HUES48 (cell line): ENCODE data around the gene PTPN14.

Source experiments
- H3K27ac ChIP-seq: one replicate; pipeline ENCODE4 v1.7.0; 2013; ENCODE audit warnings: low read depth, low read length, inconsistent platforms
- H3K27me3 ChIP-seq: 2 replicates; pipeline ENCODE4 v1.6.1; 2013; ENCODE audit warnings: mild to moderate bottlenecking, low read length; ENCODE audit not compliant: control insufficient read depth, insufficient read depth
- H3K36me3 ChIP-seq: 2 replicates; pipeline ENCODE4 v1.6.1; 2013; ENCODE audit warnings: low read length; ENCODE audit not compliant: control insufficient read depth, insufficient read depth
- H3K4me1 ChIP-seq: 2 replicates; pipeline ENCODE4 v1.6.1; 2013; ENCODE audit warnings: mild to moderate bottlenecking, low read length; ENCODE audit not compliant: control insufficient read depth, insufficient read depth
- H3K4me3 ChIP-seq: 2 replicates; pipeline ENCODE4 v1.5.1; 2013; ENCODE audit warnings: mild to moderate bottlenecking, low read depth, low read length
- H3K9ac ChIP-seq: 2 replicates; pipeline ENCODE4 v1.6.1; 2013; ENCODE audit warnings: mild to moderate bottlenecking, low read depth, low read length, moderate library complexity
- H3K9me3 ChIP-seq: 2 replicates; pipeline ENCODE4 v1.6.1; 2013; ENCODE audit warnings: low read length; ENCODE audit not compliant: control insufficient read depth, insufficient read depth

The PTPN14 gene

DNA sequence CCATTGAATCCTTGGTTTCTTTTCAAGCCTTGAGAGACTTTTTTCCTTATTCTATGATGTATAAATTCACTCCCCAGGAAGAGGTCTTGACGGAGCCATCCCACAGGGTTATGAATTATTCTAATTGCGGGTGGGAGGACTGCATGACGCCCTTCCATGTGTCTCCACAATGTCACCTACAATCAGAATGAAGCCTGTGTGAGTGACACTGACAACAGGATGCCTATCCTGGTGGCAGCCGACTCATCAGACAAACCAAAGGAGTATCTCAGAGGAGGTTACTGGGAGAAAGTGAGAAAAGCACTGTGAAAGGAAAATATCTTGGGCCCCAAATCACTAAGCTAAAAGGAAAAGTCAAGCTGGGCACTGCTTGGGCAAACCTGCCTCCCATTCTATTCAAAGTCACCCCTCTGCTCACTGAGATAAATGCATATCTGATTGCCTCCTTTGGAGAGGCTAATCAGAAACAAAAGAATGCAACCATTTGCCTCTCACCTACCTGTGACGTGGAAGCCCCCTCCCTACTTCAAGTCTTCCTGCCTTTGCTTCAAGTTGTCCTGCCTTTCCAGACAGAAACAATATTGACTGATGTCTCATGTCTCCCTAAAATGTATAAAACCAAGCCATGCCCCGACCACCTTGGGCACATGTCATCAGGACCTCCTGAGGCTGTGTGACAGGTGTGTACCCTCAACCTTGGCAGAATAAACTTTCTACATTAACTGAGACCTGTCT, 172.0 kb downstream of the PTPN14 start:
- H3K27ac ChIP-seq: peak overlapping the region; percentile 43
- no peaks in the 10 kb centered on the region for H3K9me3 ChIP-seq
- H3K4me3 ChIP-seq: no peak overlapping the region
- peaks cover 63% of the 10 kb centered on the region for H3K36me3 ChIP-seq
- no peaks in the 10 kb centered on the region for H3K27me3 ChIP-seq
- H3K9ac ChIP-seq: no peak overlapping the region
- H3K4me1 ChIP-seq: peaks cover 32% of the 10 kb centered on the region

DNA sequence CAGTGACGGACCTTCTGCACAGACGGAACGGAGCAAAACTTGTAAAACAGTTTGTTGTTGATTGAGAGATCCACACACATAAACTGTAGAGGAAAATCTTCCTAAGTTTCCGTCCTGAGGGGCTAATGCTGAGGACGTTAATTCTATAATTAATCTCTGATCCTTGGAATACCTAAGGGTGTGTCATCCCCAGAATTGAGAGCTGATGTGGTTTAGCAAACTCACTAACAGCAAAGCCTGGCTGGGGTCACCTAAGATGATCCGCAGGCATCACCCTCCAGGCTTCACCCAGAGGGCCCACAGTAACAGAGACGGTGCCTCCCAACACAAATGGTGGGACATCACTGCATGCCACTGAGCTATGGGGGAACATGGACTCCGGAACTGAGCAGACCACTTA, 172.9 kb downstream of the PTPN14 start:
- 0 out of 2 replicates have a peak overlapping the region, but pooled peaks have one; percentile 12 for H3K9ac ChIP-seq
- no peaks in the 10 kb centered on the region for H3K9me3 ChIP-seq
- H3K4me3 ChIP-seq: no peak overlapping the region
- peaks cover 32% of the 10 kb centered on the region for H3K4me1 ChIP-seq
- H3K36me3 ChIP-seq: peaks cover 63% of the 10 kb centered on the region
- H3K27ac ChIP-seq: no peak overlapping the region
- no peaks in the 10 kb centered on the region for H3K27me3 ChIP-seq

DNA sequence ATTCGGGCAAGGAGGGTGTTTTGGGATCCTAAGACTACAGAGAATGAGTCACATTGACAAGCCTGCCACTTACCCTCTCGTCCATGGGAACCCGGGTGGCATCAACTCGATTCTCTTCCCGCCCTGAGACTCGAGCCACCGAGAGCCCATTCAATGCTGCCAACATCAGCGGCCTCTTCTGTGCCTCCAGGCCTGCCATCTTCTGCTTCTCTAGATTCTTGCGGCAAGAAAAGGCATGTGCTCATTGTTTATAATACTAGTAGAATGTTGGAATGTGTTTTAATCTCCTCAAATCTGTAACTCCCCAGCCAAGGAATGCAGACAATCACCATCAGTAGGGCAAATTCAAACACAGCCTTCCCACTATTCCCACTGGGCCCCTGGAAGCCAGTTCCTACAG, 173.5 kb downstream of the PTPN14 start:
- H3K27me3 ChIP-seq: no peaks in the 10 kb centered on the region
- H3K4me1 ChIP-seq: peaks cover 32% of the 10 kb centered on the region
- H3K4me3 ChIP-seq: no peak overlapping the region
- H3K9me3 ChIP-seq: no peaks in the 10 kb centered on the region
- peaks cover 58% of the 10 kb centered on the region for H3K36me3 ChIP-seq
- no peak overlapping the region for H3K9ac ChIP-seq
- no peak overlapping the region for H3K27ac ChIP-seq

- no peak overlapping the region for H3K27ac ChIP-seq
- peaks cover 58% of the 10 kb centered on the region for H3K36me3 ChIP-seq
- H3K27me3 ChIP-seq: no peaks in the 10 kb centered on the region
- no peak overlapping the region for H3K4me3 ChIP-seq
- H3K9ac ChIP-seq: no peak overlapping the region
- peaks cover 32% of the 10 kb centered on the region for H3K4me1 ChIP-seq
- H3K9me3 ChIP-seq: no peaks in the 10 kb centered on the region
Measured at GRCh38 chr1:214377485-214377884, 173.9 kb downstream of the PTPN14 start.

DNA sequence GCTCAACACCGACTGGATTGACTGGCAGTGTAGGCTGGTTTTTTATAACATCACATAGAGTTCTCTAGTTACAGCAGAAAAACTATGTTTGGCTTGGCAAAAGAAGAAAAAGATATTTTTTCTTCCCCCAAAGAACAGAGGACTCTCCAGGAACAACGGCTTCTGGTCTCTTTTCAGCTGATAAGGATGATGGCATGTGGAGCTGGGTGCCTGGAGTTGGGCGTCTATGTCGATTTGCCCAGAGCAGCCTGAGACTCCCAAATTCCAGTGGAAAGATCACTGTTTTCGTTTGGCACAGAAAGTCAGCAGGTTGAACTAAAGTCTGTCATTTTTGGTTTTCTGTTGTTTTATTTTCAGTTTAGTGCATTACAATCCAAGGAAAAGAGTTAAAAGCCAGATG, 179.3 kb downstream of the PTPN14 start:
- Histone ChIP-seq H3K4me1 (no peaks in the 10 kb centered on the region), H3K9me3 (no peaks in the 10 kb centered on the region), H3K9ac (no peak overlapping the region), H3K27me3 (no peaks in the 10 kb centered on the region), H3K4me3 (no peak overlapping the region), H3K36me3 (peaks cover 66% of the 10 kb centered on the region), H3K27ac (no peak overlapping the region)

- Histone ChIP-seq H3K4me1 (no peaks in the 10 kb centered on the region), H3K27me3 (no peaks in the 10 kb centered on the region), H3K36me3 (peaks cover 64% of the 10 kb centered on the region), H3K9ac (no peak overlapping the region), H3K9me3 (no peaks in the 10 kb centered on the region), H3K4me3 (no peak overlapping the region), H3K27ac (no peak overlapping the region)
Measured at GRCh38 chr1:214370615-214371014, 180.8 kb downstream of the PTPN14 start.

- Histone ChIP-seq H3K9ac (no peak overlapping the region), H3K27me3 (no peaks in the 10 kb centered on the region), H3K9me3 (no peaks in the 10 kb centered on the region), H3K4me1 (no peaks in the 10 kb centered on the region), H3K4me3 (no peak overlapping the region), H3K36me3 (peaks cover 57% of the 10 kb centered on the region), H3K27ac (no peak overlapping the region)
Measured at GRCh38 chr1:214369364-214369763, 182.0 kb downstream of the PTPN14 start.

DNA sequence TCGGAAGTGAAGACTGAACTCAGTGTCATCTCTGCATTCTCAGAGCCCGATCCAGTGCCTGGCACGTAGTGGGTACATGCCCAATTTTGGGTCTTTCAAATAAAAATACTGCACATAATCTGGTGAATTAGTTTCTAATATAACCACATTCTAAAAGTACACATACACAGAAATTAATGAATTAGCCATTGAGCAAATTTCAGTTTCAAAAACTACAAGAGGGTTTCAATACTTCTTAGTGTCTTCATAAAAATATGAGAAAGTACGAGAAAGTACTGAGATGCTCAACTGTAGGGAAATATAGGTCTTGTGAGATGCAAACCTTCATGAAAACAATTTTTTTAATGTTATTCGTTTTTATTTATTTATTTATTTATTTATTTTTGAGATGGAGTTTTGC, 183.6 kb downstream of the PTPN14 start:
- no peak overlapping the region for H3K4me3 ChIP-seq
- no peak overlapping the region for H3K27ac ChIP-seq
- no peak overlapping the region for H3K9ac ChIP-seq
- H3K9me3 ChIP-seq: no peaks in the 10 kb centered on the region
- H3K4me1 ChIP-seq: no peaks in the 10 kb centered on the region
- no peaks in the 10 kb centered on the region for H3K27me3 ChIP-seq
- peaks cover 61% of the 10 kb centered on the region for H3K36me3 ChIP-seq

DNA sequence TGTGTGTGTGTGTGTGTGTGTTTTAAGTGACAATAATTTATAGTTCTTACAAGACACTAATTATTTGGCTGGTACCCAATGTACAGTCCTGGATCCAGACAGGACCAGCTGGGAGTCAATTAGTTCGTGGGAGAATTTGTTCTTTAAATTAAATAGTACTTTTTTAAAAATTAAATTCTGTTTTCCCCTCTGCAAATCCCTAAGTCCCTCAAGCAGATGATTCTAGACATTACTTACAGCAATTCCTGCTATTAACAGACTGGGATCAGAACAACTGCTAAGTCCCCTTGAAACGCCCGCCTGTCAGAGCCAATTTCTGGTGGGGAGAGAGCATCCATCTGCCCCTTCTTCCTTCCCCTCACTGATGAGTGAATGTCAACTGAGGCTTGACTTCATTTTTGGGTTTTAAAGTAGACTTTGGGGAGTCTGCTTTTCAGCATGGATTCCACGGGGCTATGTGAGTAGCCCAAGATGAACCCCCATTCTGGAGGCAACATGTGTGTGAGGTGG, 186.6 kb downstream of the PTPN14 start:
- H3K27me3 ChIP-seq: no peaks in the 10 kb centered on the region
- H3K27ac ChIP-seq: no peak overlapping the region

GRCh38 chr1:214364386-214364785, 187.0 kb downstream of the PTPN14 start:
- H3K4me3 ChIP-seq: no peak overlapping the region
- peaks cover 77% of the 10 kb centered on the region for H3K36me3 ChIP-seq
- H3K9me3 ChIP-seq: no peaks in the 10 kb centered on the region
- no peak overlapping the region for H3K9ac ChIP-seq
- H3K27ac ChIP-seq: no peak overlapping the region
- H3K4me1 ChIP-seq: no peaks in the 10 kb centered on the region
- no peaks in the 10 kb centered on the region for H3K27me3 ChIP-seq

More for the DNA sequence above, 186.6 kb downstream of the PTPN14 start:
- H3K9ac ChIP-seq: no peak overlapping the region
- no peak overlapping the region for H3K4me3 ChIP-seq
- no peaks in the 10 kb centered on the region for H3K4me1 ChIP-seq
- peaks cover 76% of the 10 kb centered on the region for H3K36me3 ChIP-seq
- H3K9me3 ChIP-seq: no peaks in the 10 kb centered on the region

DNA sequence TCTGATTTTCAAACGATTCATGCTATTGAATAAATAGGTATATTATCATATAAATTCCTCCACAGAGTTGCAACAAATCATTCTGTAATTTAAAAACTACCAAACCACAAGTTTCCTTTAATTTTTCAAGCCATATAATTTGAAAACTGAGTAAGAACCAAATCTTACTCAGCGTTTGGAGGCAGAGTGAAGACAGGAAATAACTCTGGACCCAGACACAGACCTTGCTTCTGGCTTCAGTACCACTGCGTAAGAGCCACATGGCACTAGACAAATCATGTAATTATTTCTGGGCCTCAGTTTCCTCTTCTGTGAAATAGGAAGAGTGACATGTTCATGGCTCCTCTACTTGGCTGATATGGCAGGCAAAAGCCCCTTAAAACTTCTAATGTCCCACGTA, 188.0 kb downstream of the PTPN14 start:
- H3K4me1 ChIP-seq: no peaks in the 10 kb centered on the region
- H3K36me3 ChIP-seq: peaks cover 71% of the 10 kb centered on the region
- no peaks in the 10 kb centered on the region for H3K27me3 ChIP-seq
- H3K9ac ChIP-seq: no peak overlapping the region
- H3K27ac ChIP-seq: no peak overlapping the region
- no peak overlapping the region for H3K4me3 ChIP-seq
- no peaks in the 10 kb centered on the region for H3K9me3 ChIP-seq
